OCI-LY1 (cell line): Measurements from ENCODE around the gene GAS2L2.

Experiments used
- H2AFZ ChIP-seq: fragments of 200-600 bp; sonication (generic), shearing (Covaris generic); 2 replicates; pipeline ENCODE4 v1.6.0; 2014; ENCODE audit warnings: antibody characterized with exemption, mild to moderate bottlenecking, low read length
- H3F3A ChIP-seq: fragments of 200-600 bp; sonication (generic), shearing (Covaris generic); 2 replicates; pipeline ENCODE4 v1.6.0; 2014; ENCODE audit warnings: mild to moderate bottlenecking, antibody characterized with exemption, low read length, moderate library complexity; ENCODE audit not compliant: insufficient read depth
- H3K27ac ChIP-seq: fragments of 200-600 bp; sonication (generic); 2 replicates; pipeline ENCODE4 v1.5.1; 2014; ENCODE audit warnings: low read length, mixed run types, mild to moderate bottlenecking, low read depth; ENCODE audit not compliant: poor library complexity, severe bottlenecking
- H3K27me3 ChIP-seq: fragments of 200-600 bp; sonication (generic); 2 replicates; pipeline ENCODE4 v1.6.0; 2014; ENCODE audit warnings: antibody characterized with exemption, mild to moderate bottlenecking, low read length, moderate library complexity; ENCODE audit not compliant: insufficient read depth
- H3K36me3 ChIP-seq: fragments of 200-600 bp; sonication (generic); 2 replicates; pipeline ENCODE4 v1.6.1; 2014; ENCODE audit warnings: mild to moderate bottlenecking, antibody characterized with exemption, low read length, moderate library complexity, mixed read lengths; ENCODE audit not compliant: insufficient read depth
- H3K4me1 ChIP-seq: fragments of 200-600 bp; sonication (generic); 2 replicates; pipeline ENCODE4 v1.5.1; 2014; ENCODE audit warnings: mild to moderate bottlenecking, low read length, moderate library complexity; ENCODE audit not compliant: insufficient read depth, severe bottlenecking
- H3K4me2 ChIP-seq: fragments of 200-600 bp; sonication (generic), shearing (Covaris generic); 2 replicates; pipeline ENCODE4 v1.6.1; 2014; ENCODE audit warnings: low read length
- H3K4me3 ChIP-seq: fragments of 200-600 bp; sonication (generic); 2 replicates; pipeline ENCODE4 v1.5.1; 2014; ENCODE audit warnings: low read length, low read depth, mild to moderate bottlenecking, mixed read lengths; ENCODE audit not compliant: poor library complexity, severe bottlenecking
- H3K79me2 ChIP-seq: fragments of 200-600 bp; shearing (Covaris generic); 2 replicates; pipeline ENCODE4 v1.6.1; 2016; ENCODE audit warnings: mixed run types, low read length, mixed read lengths; ENCODE audit not compliant: insufficient read depth
- H3K9ac ChIP-seq: fragments of 200-600 bp; sonication (generic), shearing (Covaris generic); 2 replicates; pipeline ENCODE4 v1.6.1; 2014; ENCODE audit warnings: mild to moderate bottlenecking, low read length, mixed read lengths
- H3K9me2 ChIP-seq: fragments of 200-600 bp; sonication (generic), shearing (Covaris generic); 2 replicates; pipeline ENCODE4 v1.6.1; 2014; ENCODE audit warnings: low read depth, mild to moderate bottlenecking, low read length, mixed read lengths
- H3K9me3 ChIP-seq: fragments of 200-600 bp; shearing (Covaris generic); 2 replicates; pipeline ENCODE4 v1.6.1; 2014; ENCODE audit warnings: low read length, mixed read lengths
- H4K20me1 ChIP-seq: fragments of 200-600 bp; sonication (generic), shearing (Covaris generic); 2 replicates; pipeline ENCODE4 v1.6.0; 2016; ENCODE audit warnings: mild to moderate bottlenecking, low read length; ENCODE audit not compliant: insufficient read depth
- CTCF ChIP-seq: fragments of 200-600 bp; sonication (generic), shearing (Covaris generic); IDR thresholded peaks from 2 replicates; pipeline ENCODE4 v1.5.1; 2017; ENCODE audit warnings: mild to moderate bottlenecking, antibody characterized with exemption, low read length, moderate library complexity, mixed read lengths
- EZH2 ChIP-seq: fragments of 200-600 bp; sonication (generic), shearing (Covaris generic); IDR thresholded peaks from 2 replicates; pipeline ENCODE4 v1.8.0; 2017; ENCODE audit warnings: borderline replicate concordance, mixed run types, mild to moderate bottlenecking, antibody characterized with exemption, low read length, moderate library complexity, mixed read lengths

GAS2L2 gene

GRCh38 chr17:35716897-35717465 is 36.1 kb downstream of the GAS2L2 start:
- Histone ChIP-seq H3K4me1 (peaks cover 6% of the 10 kb centered on the region), H3K4me2 (no peak overlapping the region), H3K9me3 (no peaks in the 10 kb centered on the region), H3K4me3 (no peak overlapping the region), H3K27ac (no peak overlapping the region), H3K36me3 (peaks cover 23% of the 10 kb centered on the region; the same call in 1 of the 2 replicates), H3K79me2 (no peaks in the 10 kb centered on the region), H3K9me2 (no peaks in the 10 kb centered on the region), H2AFZ (no peak overlapping the region), H3K27me3 (no peaks in the 10 kb centered on the region), H3K9ac (no peak overlapping the region), H3F3A (no peaks in the 10 kb centered on the region), H4K20me1 (no peaks in the 10 kb centered on the region)
- no peak for TF ChIP-seq CTCF
- TF ChIP-seq EZH2 = no peak

GRCh38 chr17:35716173-35716572 is 36.9 kb downstream of the GAS2L2 start:
- H3K4me3 ChIP-seq = no peak overlapping the region
- peaks cover 23% of the 10 kb centered on the region; the same call in 1 of the 2 replicates for H3K36me3 ChIP-seq
- no peaks in the 10 kb centered on the region for H3K9me3 ChIP-seq
- H2AFZ ChIP-seq = no peak overlapping the region
- TF ChIP-seq EZH2 = no peak
- no peak for TF ChIP-seq CTCF
- no peaks in the 10 kb centered on the region for H3F3A ChIP-seq
- H3K4me2 ChIP-seq = no peak overlapping the region
- H3K27me3 ChIP-seq = no peaks in the 10 kb centered on the region
- H3K9ac ChIP-seq = no peak overlapping the region
- H3K4me1 ChIP-seq = peaks cover 6% of the 10 kb centered on the region
- H3K9me2 ChIP-seq = no peaks in the 10 kb centered on the region
- H3K27ac ChIP-seq = no peak overlapping the region
- no peaks in the 10 kb centered on the region for H3K79me2 ChIP-seq
- H4K20me1 ChIP-seq = no peaks in the 10 kb centered on the region

GRCh38 chr17:35715416-35715815 is 37.6 kb downstream of the GAS2L2 start:
- Histone ChIP-seq H3K36me3 (peaks cover 23% of the 10 kb centered on the region; the same call in 1 of the 2 replicates), H3K4me2 (no peak overlapping the region)

More at GRCh38 chr17:35715416-35715815, 37.6 kb downstream of the GAS2L2 start:
- peaks cover 6% of the 10 kb centered on the region for H3K4me1 ChIP-seq
- no peak for TF ChIP-seq CTCF
- TF ChIP-seq EZH2 = no peak
- no peaks in the 10 kb centered on the region for H3K79me2 ChIP-seq
- no peaks in the 10 kb centered on the region for H3K27me3 ChIP-seq
- H2AFZ ChIP-seq = no peak overlapping the region
- no peaks in the 10 kb centered on the region for H3F3A ChIP-seq
- H3K9me2 ChIP-seq = no peaks in the 10 kb centered on the region
- H3K27ac ChIP-seq = no peak overlapping the region
- no peaks in the 10 kb centered on the region for H3K9me3 ChIP-seq
- no peak overlapping the region for H3K4me3 ChIP-seq
- H3K9ac ChIP-seq = no peak overlapping the region
- H4K20me1 ChIP-seq = no peaks in the 10 kb centered on the region
